Measurements from ENCODE around the gene SKIC2.

- TF ChIP-seq CTCF (IDR thresholded peaks at IDR 0.05; ENCODE audit: insufficient read depth, low read length, poor library complexity, severe bottlenecking) (no peak), EZH2phosphoT487 (conservative IDR thresholded peaks at IDR 0.05; ENCODE audit: low read length) (no peak)
Measured at GRCh38 chr6:31958741-31959739, at the start of gene SKIC2, which contains the start of gene NELFE.

Data from SU-DHL-6 (cell line).